ENCODE data around the gene NAXD.

NAXD gene

DNA sequence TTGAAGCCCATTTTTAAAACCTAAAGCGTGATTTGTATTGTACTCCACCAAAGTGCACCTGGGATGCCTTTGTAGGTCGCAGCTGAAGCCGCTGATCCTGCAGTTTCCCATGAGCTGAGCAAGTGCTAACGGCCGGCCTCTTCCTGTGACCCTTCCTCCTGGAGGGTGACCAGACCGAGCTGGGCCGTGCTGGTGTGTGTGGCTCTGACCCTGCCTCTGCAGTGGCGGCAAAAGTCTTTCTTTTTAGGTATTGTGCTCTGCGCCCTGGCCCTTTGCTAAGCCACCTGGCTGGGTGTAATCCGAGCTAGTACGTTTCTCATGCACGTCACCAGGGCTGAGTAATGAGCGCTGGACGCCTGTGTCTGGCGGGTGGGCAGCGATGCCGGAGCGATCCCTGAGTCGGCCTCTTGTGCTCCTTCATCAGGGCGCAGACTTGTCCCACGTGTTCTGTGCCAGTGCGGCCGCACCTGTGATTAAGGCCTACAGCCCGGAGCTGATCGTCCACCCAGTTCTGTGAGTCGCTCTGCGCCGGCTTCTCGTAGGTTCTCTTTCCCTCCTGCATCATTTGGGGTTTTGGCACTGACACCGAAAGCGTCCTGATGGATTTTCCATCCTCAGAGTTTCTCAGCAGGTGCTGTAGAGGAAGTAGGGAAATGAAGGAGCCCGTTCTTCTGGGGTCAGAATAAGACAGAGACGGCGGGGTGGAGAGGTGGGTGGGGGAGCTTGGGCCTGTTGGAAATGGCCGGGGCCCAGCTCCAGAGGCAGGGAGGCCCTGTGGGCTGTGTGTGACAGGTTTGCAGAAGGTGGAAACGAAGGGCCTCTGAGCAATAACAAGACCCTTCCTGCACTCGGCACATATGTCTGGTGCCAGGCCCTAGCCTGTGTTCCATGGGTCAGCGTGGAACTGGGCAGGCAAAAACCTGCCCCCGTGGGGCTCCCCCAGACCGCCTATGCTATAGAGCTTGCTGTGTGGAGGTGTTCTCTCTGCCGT, 9.7 kb downstream of the NAXD start:
- no peak for DNase-seq (ENCODE audit: low read depth in 1 of 2, low spot score in 1 of 2)
- Histone ChIP-seq H3K27me3 (ENCODE audit: insufficient read depth, poor library complexity, severe bottlenecking) (no peaks in the 10 kb centered on the region), H3K4me3 (replicated peaks; ENCODE audit: insufficient read depth, low read length) (no peak overlapping the region), H3K27ac (replicated peaks) (no peak overlapping the region)
- TF ChIP-seq CTCF (IDR thresholded peaks at IDR 0.05; ENCODE audit: insufficient read depth, low read length) (no peak), POLR2AphosphoS5 (IDR thresholded peaks at IDR 0.05; ENCODE audit: low read depth) (no peak), SPI1 (IDR thresholded peaks at IDR 0.05; ENCODE audit: borderline replicate concordance, low read depth) (no peak), GABPA (IDR thresholded peaks at IDR 0.05; ENCODE audit: low read depth) (no peak)

DNA sequence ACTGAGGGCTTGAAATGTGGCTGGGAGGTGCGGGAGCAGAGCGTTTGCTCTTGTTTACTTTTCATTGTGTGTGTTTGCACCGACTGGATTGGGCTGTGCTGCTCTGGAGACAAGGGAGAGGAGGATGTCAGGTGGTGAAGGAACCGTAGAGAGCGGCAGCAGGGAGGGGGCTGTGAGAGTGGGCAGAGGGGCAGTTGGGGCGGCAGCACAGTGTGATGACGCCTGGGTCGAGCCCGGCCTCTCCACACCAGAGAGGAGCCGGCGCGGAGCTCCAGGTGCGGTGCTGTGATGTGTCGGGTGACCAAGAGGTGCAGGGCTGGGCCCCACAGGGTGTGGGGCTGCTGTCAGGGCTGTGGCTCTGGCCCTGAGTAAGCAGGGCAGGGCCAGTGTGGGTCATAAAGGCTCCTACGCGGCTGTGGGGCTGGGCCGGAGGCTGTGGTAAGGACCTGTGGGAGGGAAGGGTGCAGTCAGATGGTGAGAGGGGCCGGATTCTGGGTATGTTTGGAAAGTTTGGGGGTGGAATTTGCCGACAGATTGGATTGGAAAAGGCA, 10.5 kb downstream of the NAXD start:
- no peak overlapping the region for H3K27ac ChIP-seq (replicated peaks)
- DNase-seq (ENCODE audit: low read depth in 1 of 2, low spot score in 1 of 2): no peak
- H3K27me3 ChIP-seq (ENCODE audit: insufficient read depth, poor library complexity, severe bottlenecking): no peaks in the 10 kb centered on the region
- TF ChIP-seq GABPA (IDR thresholded peaks at IDR 0.05; ENCODE audit: low read depth): no peak
- TF ChIP-seq, protein P1, sequence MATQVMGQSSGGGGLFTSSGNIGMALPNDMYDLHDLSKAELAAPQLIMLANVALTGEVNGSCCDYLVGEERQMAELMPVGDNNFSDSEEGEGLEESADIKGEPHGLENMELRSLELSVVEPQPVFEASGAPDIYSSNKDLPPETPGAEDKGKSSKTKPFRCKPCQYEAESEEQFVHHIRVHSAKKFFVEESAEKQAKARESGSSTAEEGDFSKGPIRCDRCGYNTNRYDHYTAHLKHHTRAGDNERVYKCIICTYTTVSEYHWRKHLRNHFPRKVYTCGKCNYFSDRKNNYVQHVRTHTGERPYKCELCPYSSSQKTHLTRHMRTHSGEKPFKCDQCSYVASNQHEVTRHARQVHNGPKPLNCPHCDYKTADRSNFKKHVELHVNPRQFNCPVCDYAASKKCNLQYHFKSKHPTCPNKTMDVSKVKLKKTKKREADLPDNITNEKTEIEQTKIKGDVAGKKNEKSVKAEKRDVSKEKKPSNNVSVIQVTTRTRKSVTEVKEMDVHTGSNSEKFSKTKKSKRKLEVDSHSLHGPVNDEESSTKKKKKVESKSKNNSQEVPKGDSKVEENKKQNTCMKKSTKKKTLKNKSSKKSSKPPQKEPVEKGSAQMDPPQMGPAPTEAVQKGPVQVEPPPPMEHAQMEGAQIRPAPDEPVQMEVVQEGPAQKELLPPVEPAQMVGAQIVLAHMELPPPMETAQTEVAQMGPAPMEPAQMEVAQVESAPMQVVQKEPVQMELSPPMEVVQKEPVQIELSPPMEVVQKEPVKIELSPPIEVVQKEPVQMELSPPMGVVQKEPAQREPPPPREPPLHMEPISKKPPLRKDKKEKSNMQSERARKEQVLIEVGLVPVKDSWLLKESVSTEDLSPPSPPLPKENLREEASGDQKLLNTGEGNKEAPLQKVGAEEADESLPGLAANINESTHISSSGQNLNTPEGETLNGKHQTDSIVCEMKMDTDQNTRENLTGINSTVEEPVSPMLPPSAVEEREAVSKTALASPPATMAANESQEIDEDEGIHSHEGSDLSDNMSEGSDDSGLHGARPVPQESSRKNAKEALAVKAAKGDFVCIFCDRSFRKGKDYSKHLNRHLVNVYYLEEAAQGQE (IDR thresholded peaks at IDR 0.05; ENCODE audit: insufficient replicate concordance, low read depth): no peak
- no peak overlapping the region for H3K4me3 ChIP-seq (replicated peaks; ENCODE audit: insufficient read depth, low read length)

DNA sequence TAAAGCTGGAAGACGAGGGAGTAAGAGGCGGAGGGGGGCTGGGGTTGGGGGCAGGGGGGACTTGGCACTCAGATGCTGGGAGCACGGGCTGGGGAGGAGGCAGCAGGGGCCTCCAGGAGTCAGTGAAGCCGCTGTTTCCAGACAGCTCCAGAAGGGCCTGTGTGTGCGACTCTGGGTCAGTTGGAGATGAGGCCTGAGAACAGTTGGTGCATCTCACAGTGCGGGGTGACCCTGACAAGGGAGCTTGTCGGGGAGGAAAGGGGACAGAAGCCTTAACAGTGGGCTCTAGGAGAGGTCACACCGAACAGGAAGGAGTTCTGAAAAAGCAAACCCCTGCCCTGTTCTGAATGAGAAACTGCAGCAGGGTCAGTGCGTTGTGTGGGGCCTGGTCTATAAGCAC, 11.2 kb downstream of the NAXD start:
- Histone ChIP-seq H3K27me3 (ENCODE audit: insufficient read depth, poor library complexity, severe bottlenecking) (no peaks in the 10 kb centered on the region), H3K27ac (replicated peaks) (no peak overlapping the region), H3K4me3 (replicated peaks; ENCODE audit: insufficient read depth, low read length) (no peak overlapping the region)
- TF ChIP-seq POLR2AphosphoS5 (IDR thresholded peaks at IDR 0.05; ENCODE audit: low read depth) (no peak), SPI1 (IDR thresholded peaks at IDR 0.05; ENCODE audit: borderline replicate concordance, low read depth) (no peak)
- DNase-seq (ENCODE audit: low read depth in 1 of 2, low spot score in 1 of 2): no peak

- H3K4me3 ChIP-seq (replicated peaks; ENCODE audit: insufficient read depth, low read length): no peak overlapping the region
- no peaks in the 10 kb centered on the region for H3K27me3 ChIP-seq (ENCODE audit: insufficient read depth, poor library complexity, severe bottlenecking)
- no peak for DNase-seq (ENCODE audit: low read depth in 1 of 2, low spot score in 1 of 2)
- TF ChIP-seq, protein P1 (IDR thresholded peaks at IDR 0.05; ENCODE audit: insufficient replicate concordance, low read depth): no peak
- TF ChIP-seq GABPA (IDR thresholded peaks at IDR 0.05; ENCODE audit: low read depth) (no peak), CTCF (IDR thresholded peaks at IDR 0.05; ENCODE audit: insufficient read depth, low read length) (no peak), SPI1 (IDR thresholded peaks at IDR 0.05; ENCODE audit: borderline replicate concordance, low read depth) (no peak), POLR2AphosphoS5 (IDR thresholded peaks at IDR 0.05; ENCODE audit: low read depth) (no peak)
- no peak overlapping the region for H3K27ac ChIP-seq (replicated peaks)
Observed at GRCh38 chr13:110627351-110627750, 12.0 kb downstream of the NAXD start.
